Posterior vena cava (tissue), 2 donors: Measurements from ENCODE around the gene CENPP. TPM values are rescaled to one million over a fixed set of nuclear protein-coding genes. Genes with fewer than 3 reads are reported as not detected.

Experiments used
- DNase-seq: peaks from one replicate; pipeline ENCODE4 v3.0.0-alpha.2; 2020; ENCODE audit warnings: low spot score
- intact Hi-C, 2 donors: fragments of 100-400 bp; cut with DNase I; formaldehyde crosslinking; loops; one replicate each; pipeline versions ENCODE4 v1.14.1 to v1.14.2; 2022 to 2023
- total RNA-seq, 2 donors: library from RNA; stranded (reverse); fragmentation: NEBNext Ultra II Directional; extraction: Animal tissue kit (Norgen Biotek cat#: 25700); gene quantifications; one replicate each; pipeline ENCODE4 v1.2.1, GENCODE V29; 2021
- donor health status: DM: yes; HTN: yes; CAD: no.
- donor health status: DM: yes; HTN: yes; CAD: no.

The CENPP gene
- total RNA-seq, 2 donors from 2014 or later: 3.5 to 4.5 TPM

GRCh38 chr9:92360083-92360482 lies 34.3 kb downstream of the CENPP start:
- intact Hi-C loops: no loop called here
- DNase-seq: no peak

- DNase-seq: no peak
- intact Hi-C loops: no loop called here
Measured at GRCh38 chr9:92369075-92369474, 43.3 kb downstream of the CENPP start.

- intact Hi-C loops: no loop called here
- DNase-seq: no peak
Measured at GRCh38 chr9:92373167-92373566, 47.4 kb downstream of the CENPP start.

GRCh38 chr9:92377876-92378275 lies 52.1 kb downstream of the CENPP start:
- no peak for DNase-seq
- intact Hi-C loops: no loop called here

- intact Hi-C loops: no loop called here
- no peak for DNase-seq
Measured at GRCh38 chr9:92378865-92379560, 53.3 kb downstream of the CENPP start.

- DNase-seq: no peak
- intact Hi-C loops: no loop called here
Measured at GRCh38 chr9:92380603-92381002, 54.9 kb downstream of the CENPP start.

- intact Hi-C loops: no loop called here
- no peak for DNase-seq
Measured at GRCh38 chr9:92381775-92382174, 56.0 kb downstream of the CENPP start.

GRCh38 chr9:92384375-92384774 lies 58.6 kb downstream of the CENPP start:
- intact Hi-C loops: no loop called here
- DNase-seq: no peak

GRCh38 chr9:92385001-92385400 lies 59.2 kb downstream of the CENPP start:
- intact Hi-C loops: no loop called here
- DNase-seq: no peak

- DNase-seq: no peak
- intact Hi-C loops: no loop called here
Measured at GRCh38 chr9:92385477-92385876, 59.7 kb downstream of the CENPP start.

GRCh38 chr9:92385953-92386352 lies 60.2 kb downstream of the CENPP start:
- intact Hi-C loops: no loop called here
- DNase-seq: no peak

GRCh38 chr9:92392690-92393089 lies 66.9 kb downstream of the CENPP start:
- intact Hi-C loops: no loop called here
- no peak for DNase-seq

- intact Hi-C loops: no loop called here
- DNase-seq: no peak
Measured at GRCh38 chr9:92393686-92394085, 67.9 kb downstream of the CENPP start.

GRCh38 chr9:92395617-92396016 lies 69.9 kb downstream of the CENPP start:
- no peak for DNase-seq
- intact Hi-C loops: no loop called here

GRCh38 chr9:92397853-92398252 lies 72.1 kb downstream of the CENPP start:
- no peak for DNase-seq
- intact Hi-C loops: no loop called here

- no peak for DNase-seq
- intact Hi-C loops: no loop called here
Measured at GRCh38 chr9:92402360-92402759, 76.6 kb downstream of the CENPP start.

- no peak for DNase-seq
- intact Hi-C loops: no loop called here
Measured at GRCh38 chr9:92402826-92403745, 77.3 kb downstream of the CENPP start.

- intact Hi-C loops: no loop called here
Measured at GRCh38 chr9:92404042-92404836, 78.5 kb downstream of the CENPP start, which contains the start of gene OGN. Gene OGN, minus strand, starts transcription at chr9:92404578. Its CDS starts 1,171 bp downstream, at chr9:92403407.

GRCh38 chr9:92405818-92406217 lies 80.1 kb downstream of the CENPP start:
- no peak for DNase-seq
- intact Hi-C loops: no loop called here

More at GRCh38 chr9:92404042-92404836, 78.5 kb downstream of the CENPP start, which contains the start of gene OGN:
- no peak for DNase-seq

- DNase-seq: no peak
- intact Hi-C loops: no loop called here
Measured at GRCh38 chr9:92406477-92406876, 80.7 kb downstream of the CENPP start.
